ENCODE data around the gene TALDO1. TPM values are rescaled to one million over a fixed set of nuclear protein-coding genes. Genes with fewer than 3 reads are reported as not detected.

TALDO1 gene
- total RNA-seq: 141 TPM

DNA sequence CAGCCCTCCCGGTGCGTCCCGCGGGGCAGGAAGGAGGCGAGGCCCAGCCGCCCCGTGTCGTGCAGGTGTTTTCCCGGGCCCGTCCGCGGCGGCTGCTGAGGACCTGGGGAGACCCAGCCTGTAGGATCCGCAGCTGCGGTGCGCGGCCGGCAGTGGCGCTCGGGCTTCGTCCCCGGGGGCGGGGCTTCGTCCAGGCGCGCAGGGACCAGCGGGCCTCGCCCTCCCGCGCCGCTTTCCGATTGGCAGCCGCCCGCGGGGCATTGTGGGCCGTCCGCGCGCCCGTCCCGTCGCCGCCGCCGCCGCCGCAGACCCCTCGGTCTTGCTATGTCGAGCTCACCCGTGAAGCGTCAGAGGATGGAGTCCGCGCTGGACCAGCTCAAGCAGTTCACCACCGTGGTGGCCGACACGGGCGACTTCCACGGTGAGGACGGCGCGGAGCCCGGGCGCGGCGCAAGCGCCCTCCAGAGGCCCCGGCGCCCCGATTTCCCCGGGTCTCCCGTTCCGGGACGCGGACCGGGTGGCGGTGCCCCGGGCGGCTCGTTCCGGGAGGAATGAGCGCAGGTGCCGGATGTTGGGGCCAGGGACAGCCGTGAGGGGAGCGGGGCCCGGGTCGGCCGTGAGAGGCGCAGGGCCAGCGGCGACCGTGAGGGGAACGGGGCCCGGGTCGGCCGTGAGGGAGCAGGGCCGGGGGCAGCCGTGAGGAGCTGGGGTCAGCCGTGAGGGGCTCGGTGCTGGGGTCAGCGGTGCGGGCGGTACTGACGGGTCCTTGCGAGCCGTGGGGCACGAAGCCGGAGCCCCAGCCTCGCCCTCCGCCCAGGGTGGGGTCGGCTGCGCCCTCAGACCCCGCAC is at the start of gene TALDO1:
Gene TALDO1, plus strand, starts transcription at position 307 of the 849 bp plus-strand sequence. Its CDS starts 18 bp downstream, at position 325.
- H3K9me3 ChIP-seq (ENCODE audit: low read depth, low read length): no peaks in the 10 kb centered on the region
- H3K4me3 ChIP-seq (ENCODE audit: low read length): peak within 1 kb of the TSS; percentile 85
- H3K4me1 ChIP-seq (ENCODE audit: insufficient read depth, low read length): peaks cover 47% of the 10 kb centered on the region
- H3K27me3 ChIP-seq (ENCODE audit: insufficient read depth, low read length): no peaks in the 10 kb centered on the region

DNA sequence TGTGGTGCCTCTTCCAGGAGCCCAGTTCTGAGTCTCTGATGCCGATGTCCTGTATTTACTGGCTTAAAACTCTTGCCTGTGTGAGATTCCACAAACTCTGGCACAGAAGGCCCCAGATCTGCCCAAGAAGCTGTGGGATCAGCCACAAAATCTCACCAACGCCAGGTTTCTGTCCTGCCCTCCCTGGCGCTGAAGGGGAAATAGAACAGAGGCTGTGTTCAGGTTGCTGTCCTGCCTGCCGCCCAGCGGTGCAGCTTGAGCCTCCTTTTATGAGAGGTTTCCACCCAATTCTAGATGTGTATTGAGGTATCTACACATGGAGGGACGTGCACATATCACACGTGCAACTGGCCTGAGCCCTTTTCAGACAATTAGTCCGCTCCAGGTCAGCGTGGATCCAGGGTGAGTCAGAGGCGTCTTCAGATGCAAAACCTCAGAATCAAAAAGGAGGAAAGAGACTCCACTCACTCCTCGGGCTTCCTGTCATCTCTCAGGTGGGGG is 49.4 kb upstream of the TALDO1 start:
- H3K4me3 ChIP-seq (ENCODE audit: low read length): no peak overlapping the region
- H3K9me3 ChIP-seq (ENCODE audit: low read depth, low read length): no peaks in the 10 kb centered on the region
- H3K27me3 ChIP-seq (ENCODE audit: insufficient read depth, low read length): no peaks in the 10 kb centered on the region
- H3K4me1 ChIP-seq (ENCODE audit: insufficient read depth, low read length): peaks cover 46% of the 10 kb centered on the region

DNA sequence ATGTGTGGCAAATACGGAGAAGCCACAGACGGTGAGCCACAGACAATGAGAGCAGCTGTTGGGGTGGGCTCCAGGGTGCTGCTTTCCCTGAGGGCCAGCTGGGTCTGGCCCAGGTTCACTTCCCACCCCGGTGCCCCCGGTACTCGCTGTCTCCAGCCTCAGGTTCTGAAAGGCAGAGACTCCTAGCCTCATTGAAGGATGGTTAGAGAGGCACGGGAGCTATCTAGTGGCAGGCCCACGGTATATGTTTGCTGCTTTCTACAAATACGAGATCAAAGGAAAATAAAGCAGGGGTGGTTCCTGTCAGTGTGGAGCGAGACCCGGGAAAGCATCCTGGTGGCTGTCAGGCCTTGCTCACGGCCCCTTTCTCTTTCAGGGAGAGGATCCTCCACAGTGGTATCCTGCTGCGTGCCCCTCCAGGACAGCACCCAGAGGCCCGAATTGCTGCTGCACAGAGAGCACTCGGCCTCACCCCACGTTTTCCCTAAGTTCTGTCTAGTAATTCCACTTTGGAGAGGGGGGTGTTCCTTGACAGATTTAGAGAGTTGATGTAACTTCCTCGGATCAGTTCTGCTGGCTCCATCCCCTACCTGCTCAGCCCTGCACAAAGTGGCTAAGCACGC is 48.7 kb upstream of the TALDO1 start:
- Histone ChIP-seq H3K4me3 (ENCODE audit: low read length) (no peak overlapping the region), H3K9me3 (ENCODE audit: low read depth, low read length) (no peaks in the 10 kb centered on the region), H3K27me3 (ENCODE audit: insufficient read depth, low read length) (no peaks in the 10 kb centered on the region), H3K4me1 (ENCODE audit: insufficient read depth, low read length) (peaks cover 43% of the 10 kb centered on the region)

DNA sequence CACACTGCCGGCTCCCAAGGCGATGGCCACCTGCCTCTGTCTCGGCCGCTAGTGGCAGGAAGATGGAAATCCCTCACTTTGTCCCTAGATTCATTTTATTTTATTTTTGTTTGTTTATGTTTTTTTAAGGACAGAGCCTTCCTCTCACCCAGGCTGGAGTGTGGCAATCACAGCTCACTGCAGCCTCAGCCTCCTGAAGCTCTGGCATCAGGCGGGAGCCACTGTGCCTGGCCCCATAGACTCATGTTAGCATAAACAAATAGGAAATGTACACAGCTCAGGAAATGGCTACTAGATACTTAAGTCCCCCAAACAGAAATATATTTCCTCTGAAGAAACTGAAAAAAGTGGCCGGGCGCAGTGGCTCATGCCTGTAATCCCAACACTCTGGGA is 48.2 kb upstream of the TALDO1 start:
- no peaks in the 10 kb centered on the region for H3K9me3 ChIP-seq (ENCODE audit: low read depth, low read length)
- H3K4me1 ChIP-seq (ENCODE audit: insufficient read depth, low read length): peaks cover 38% of the 10 kb centered on the region
- no peaks in the 10 kb centered on the region for H3K27me3 ChIP-seq (ENCODE audit: insufficient read depth, low read length)
- no peak overlapping the region for H3K4me3 ChIP-seq (ENCODE audit: low read length)

DNA sequence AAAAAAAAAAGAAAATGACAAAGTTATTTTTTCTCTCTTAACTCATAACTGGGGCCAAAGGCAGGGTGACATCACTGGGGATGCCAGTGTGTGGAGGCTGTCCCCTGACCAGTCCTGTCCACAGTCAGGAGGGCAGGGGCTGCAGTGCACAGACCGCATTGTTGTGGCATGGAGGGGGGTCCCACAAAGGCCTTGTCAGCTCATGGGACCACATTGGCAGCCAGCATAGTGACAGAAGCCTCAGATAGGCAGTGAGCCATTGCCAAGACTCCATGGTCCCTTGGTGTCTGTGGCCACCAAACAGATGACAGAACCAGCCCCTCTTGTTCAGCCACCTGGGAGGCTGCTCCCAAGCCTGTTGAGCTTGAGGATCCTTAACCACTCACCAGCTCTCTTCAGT is 47.5 kb upstream of the TALDO1 start:
- Histone ChIP-seq H3K4me1 (ENCODE audit: insufficient read depth, low read length) (peaks cover 37% of the 10 kb centered on the region), H3K9me3 (ENCODE audit: low read depth, low read length) (no peaks in the 10 kb centered on the region), H3K4me3 (ENCODE audit: low read length) (no peak overlapping the region), H3K27me3 (ENCODE audit: insufficient read depth, low read length) (no peaks in the 10 kb centered on the region)

DNA sequence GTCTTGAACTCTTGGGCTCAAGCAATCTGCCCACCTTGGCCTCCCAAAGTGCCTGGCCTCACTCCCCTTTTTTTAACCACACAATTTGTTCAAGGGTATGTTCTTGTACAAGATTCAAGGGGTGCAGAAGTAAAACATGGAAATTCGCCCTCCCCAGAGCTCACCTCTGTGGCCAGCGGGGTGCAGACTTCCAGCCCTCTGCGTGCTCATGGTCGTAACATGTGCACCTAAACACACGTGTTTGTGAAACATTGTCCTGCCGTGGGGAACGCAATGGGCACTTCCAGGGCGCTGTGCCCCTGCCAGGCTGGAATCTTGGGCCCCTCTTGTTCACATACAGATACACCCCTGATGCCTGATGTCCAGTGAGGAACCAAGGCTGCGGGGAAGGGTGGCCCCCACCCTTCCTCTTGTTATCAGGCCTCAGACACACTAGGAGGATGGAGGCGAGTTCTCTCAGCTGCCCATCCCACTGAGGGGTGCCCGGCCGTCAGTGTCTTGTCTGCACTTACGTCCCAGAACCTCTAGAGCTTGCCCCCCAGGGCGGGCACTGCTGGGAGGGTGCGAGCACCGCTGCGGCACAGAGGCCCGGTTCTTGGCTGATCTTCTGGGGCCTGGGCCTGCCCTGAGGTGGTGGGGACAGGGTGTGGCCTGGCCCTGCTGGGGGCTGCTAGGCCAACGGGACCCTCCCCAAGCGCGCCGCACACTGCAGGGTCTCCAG is 45.4 kb upstream of the TALDO1 start:
- Histone ChIP-seq H3K4me1 (ENCODE audit: insufficient read depth, low read length) (peaks cover 34% of the 10 kb centered on the region), H3K9me3 (ENCODE audit: low read depth, low read length) (no peaks in the 10 kb centered on the region), H3K4me3 (ENCODE audit: low read length) (no peak overlapping the region), H3K27me3 (ENCODE audit: insufficient read depth, low read length) (peaks cover 6% of the 10 kb centered on the region)

DNA sequence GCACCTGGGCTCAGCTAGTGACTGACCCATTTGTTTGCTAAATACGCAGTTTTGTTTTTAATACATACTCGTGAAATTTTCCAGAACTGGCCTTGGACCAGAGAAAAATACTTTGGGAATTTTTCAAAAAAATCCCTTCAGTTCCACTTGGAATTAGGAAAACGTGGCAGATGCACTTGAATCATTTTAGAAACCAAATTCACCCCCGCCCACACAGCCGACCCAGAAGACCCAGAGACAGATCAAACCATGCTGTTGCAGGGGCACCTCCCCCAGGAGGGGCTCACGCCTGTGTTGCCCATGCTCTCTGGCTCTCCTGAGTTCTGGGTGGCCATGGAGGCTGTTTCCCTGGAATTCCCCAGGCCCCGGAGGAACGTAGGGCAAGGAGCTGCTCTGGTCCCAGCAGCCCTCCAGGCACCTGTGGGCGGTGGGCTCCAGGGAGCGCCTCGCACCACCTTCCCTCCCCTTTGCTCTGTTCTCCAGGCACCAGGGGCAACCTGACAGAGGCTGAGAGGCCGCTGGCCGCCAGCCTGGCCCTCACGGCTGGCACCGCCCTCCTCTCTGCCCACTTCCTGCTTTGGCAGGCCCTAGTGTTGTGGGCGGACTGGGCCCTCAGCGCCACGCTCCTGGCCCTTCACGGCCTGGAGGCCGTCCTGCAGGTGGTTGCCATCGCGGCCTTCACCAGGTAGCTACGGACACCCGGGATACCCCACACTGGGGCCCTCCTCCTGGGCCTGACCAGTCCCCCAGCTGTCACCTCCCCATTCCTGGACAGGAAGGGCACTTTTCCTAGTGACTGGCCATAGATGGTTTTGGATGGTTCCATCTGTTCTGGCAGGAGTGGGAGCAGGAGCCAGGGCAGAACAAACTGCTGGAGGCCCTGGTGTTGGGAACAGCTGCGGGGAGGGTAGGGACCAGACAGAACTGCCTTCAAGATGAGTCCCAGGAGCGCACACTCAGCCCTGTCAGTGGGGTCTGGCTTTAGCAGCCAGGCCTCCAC is 44.5 kb upstream of the TALDO1 start:
- Histone ChIP-seq H3K4me1 (ENCODE audit: insufficient read depth, low read length) (peaks cover 25% of the 10 kb centered on the region), H3K27me3 (ENCODE audit: insufficient read depth, low read length) (peaks cover 10% of the 10 kb centered on the region)

DNA sequence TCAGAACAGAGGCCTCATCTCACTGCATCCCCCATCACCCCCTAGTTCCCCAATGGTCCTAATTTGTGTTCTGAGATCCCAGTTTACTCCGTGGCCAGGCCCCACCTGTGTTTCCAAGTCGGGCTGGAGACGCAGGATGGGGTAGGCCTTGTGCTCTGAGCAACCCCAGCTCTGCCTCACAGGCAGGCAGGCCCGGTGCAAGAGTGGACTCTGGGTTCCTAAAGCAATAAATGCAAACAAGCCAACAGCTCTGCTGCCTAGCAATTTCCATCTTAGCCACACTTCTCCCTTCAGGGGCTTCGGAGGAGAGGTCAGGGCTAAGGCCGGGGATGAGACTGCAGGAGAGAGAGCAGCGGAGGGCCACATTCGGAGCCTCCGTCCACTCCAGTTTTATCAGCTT is 43.8 kb upstream of the TALDO1 start:
- no peaks in the 10 kb centered on the region for H3K9me3 ChIP-seq (ENCODE audit: low read depth, low read length)

More for the DNA sequence above, 44.5 kb upstream of the TALDO1 start:
- Histone ChIP-seq H3K4me3 (ENCODE audit: low read length) (no peak overlapping the region), H3K9me3 (ENCODE audit: low read depth, low read length) (no peaks in the 10 kb centered on the region)

DNA sequence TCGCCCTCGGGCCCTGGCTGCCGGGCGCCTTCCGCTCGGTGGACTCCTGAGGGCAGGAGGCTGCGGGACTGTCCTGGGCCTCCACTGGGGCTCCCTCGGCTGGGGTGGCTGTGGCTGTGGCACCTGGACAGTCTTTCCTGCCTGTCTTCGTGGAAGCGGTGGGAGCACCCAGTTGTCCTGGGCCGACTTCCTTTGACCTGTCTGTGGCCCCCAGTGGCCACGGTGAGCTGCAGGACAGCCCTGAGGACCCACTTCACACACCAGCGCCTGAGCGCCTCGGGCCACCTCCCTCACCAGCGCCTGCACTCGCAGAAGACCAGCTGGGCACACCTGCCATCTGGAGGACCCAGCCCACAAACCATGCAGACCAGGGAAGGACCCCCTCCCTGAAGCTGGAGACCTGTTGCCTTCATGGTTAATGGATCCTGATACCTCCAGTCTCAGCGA is 43.0 kb upstream of the TALDO1 start:
- no peak overlapping the region for H3K4me3 ChIP-seq (ENCODE audit: low read length)

More for the DNA sequence above, 43.8 kb upstream of the TALDO1 start:
- H3K27me3 ChIP-seq (ENCODE audit: insufficient read depth, low read length): peaks cover 11% of the 10 kb centered on the region
- peaks cover 18% of the 10 kb centered on the region for H3K4me1 ChIP-seq (ENCODE audit: insufficient read depth, low read length)
- no peak overlapping the region for H3K4me3 ChIP-seq (ENCODE audit: low read length)

DNA sequence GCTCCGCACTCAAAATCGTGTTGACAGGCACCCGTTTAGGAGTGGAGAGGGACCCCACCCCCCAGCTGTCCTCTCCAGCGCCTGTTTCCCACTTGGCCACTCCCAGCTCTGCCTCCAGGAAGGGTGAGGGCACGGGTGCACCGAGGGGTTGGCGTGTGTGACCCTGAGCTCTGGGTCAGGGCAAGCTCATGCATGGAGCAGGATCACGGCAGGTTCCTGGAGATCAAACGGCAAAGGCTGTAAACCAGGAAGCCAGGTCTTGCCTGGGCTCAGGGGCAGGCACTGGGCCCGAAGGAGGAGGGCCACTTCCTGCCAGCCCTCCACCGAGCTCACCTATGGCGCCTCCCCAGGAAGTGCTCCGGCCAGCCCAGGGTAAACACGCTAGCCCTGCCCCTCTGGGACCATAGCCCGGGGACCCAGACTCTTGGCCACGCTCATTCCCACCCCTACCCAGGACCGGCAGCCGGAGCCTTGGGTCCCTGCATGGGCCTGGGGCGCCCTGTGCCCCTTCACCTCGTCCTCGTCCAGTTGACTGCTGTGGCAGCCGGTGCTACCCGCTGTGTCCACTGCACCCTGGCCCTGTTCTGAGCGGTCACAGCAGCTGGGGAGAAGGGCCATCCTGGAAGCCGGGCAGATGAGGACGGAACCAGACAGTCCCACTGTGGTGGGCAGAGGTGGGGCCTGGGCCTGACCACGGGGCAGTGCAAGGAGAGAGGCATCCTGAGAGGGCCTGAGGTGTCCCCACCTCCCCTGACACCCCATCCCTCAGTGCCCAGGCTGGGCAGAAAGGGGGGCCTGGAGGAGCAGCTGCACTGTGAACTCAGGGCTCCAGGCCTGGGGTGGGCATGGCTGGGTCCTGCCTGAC is 42.3 kb upstream of the TALDO1 start:
- peaks cover 11% of the 10 kb centered on the region for H3K27me3 ChIP-seq (ENCODE audit: insufficient read depth, low read length)
- H3K9me3 ChIP-seq (ENCODE audit: low read depth, low read length): no peaks in the 10 kb centered on the region
- no peak overlapping the region for H3K4me3 ChIP-seq (ENCODE audit: low read length)
- peaks cover 14% of the 10 kb centered on the region for H3K4me1 ChIP-seq (ENCODE audit: insufficient read depth, low read length)

More for the DNA sequence above, 43.0 kb upstream of the TALDO1 start:
- H3K4me1 ChIP-seq (ENCODE audit: insufficient read depth, low read length): peaks cover 14% of the 10 kb centered on the region
- no peaks in the 10 kb centered on the region for H3K9me3 ChIP-seq (ENCODE audit: low read depth, low read length)
- H3K27me3 ChIP-seq (ENCODE audit: insufficient read depth, low read length): peaks cover 11% of the 10 kb centered on the region

DNA sequence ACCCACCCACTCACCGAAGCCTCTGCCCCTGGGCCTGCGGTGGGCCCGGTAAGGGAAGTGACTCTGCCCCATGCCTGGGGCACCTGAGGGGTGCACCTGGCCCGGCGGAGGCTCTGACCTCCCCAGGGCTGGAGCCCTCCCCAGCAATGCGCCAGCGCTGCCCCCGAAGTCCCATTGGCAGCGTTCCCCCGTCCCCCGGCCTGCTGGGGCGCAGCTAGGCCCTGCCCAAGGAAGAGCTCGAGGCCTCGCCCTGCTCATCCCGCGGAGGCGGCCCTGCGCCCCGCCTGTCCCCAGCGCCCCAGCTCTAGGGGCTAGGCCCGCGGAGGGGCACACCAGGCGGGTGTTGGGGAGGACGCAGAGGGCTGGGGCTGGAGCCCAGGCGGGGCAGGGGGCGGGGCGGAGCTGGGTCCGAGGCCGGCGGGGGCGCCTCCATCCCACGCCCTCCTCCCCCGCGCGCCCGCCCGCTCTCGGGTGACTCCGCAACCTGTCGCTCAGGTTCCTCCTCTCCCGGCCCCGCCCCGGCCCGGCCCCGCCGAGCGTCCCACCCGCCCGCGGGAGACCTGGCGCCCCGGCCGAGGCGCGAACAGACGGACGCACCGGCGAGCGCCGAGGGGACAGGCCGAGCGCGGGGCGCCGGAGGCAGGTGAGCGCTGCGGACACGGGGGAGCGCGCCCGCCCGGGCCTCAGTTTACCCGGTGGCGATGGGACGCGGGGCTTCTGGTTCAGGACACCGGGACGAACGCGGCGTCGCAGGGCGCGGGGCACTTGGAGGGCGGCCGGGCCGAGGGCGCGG is 41.4 kb upstream of the TALDO1 start, which contains the start of gene EPS8L2:
Gene EPS8L2, plus strand, starts transcription at position 586 of the 793 bp plus-strand sequence. CDS start 3,177 bp downstream, outside the sequence.
- peaks cover 13% of the 10 kb centered on the region for H3K27me3 ChIP-seq (ENCODE audit: insufficient read depth, low read length)
- no peaks in the 10 kb centered on the region for H3K9me3 ChIP-seq (ENCODE audit: low read depth, low read length)
- peaks cover 14% of the 10 kb centered on the region for H3K4me1 ChIP-seq (ENCODE audit: insufficient read depth, low read length)
- no peak within 1 kb of the TSS for H3K4me3 ChIP-seq (ENCODE audit: low read length)

DNA sequence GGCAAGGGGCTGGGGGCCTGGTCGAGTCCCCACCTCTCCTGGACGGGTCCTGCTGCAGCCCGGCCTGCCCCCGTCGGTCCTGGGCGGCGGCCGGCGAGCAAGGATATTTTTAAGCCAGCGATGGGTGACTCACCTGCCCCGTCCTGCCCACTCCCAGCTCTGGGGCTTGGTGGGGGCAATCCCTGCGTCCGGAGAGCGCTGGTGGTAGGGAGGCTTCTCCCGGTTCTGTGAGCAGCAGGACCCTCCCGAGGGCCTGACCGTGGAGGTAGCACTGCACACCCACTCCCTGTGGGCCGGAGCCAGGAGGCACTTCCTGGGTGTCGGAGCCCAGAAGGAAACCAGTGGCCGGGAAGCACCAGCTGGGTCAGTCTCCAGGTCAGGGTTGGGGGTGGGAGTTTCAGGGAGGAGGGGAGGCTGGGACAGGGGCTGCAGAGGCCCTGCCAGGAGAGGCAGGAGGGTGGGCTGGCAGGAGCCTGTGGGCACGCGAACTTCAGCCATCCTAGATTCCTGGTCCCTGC is 40.8 kb upstream of the TALDO1 start:
- Histone ChIP-seq H3K27me3 (ENCODE audit: insufficient read depth, low read length) (peaks cover 13% of the 10 kb centered on the region), H3K4me3 (ENCODE audit: low read length) (no peak overlapping the region), H3K9me3 (ENCODE audit: low read depth, low read length) (no peaks in the 10 kb centered on the region), H3K4me1 (ENCODE audit: insufficient read depth, low read length) (peaks cover 14% of the 10 kb centered on the region)
